ENCODE data around the gene AK9.

GRCh38 chr6:109686566-109687265, 4.3 kb downstream of the AK9 start:
- no peak for TF ChIP-seq POLR2A (IDR thresholded peaks at IDR 0.05; ENCODE audit: borderline replicate concordance, extremely low read depth, insufficient read depth, insufficient read length)
- TF ChIP-seq EZH2phosphoT487 (IDR thresholded peaks at IDR 0.05; ENCODE audit: borderline replicate concordance): no peak
